GM21367 (cell line): ENCODE measurements around the gene CASQ2.

Source experiments
- ATAC-seq: cut with Tn5 transposase; IDR thresholded peaks from one replicate; pipeline ENCODE4 v1.9.1; 2021; ENCODE audit not compliant: unreplicated experiment

CASQ2 gene

GRCh38 chr1:115732316-115732715, 36.2 kb downstream of the CASQ2 start:
- no peak for ATAC-seq

DNA sequence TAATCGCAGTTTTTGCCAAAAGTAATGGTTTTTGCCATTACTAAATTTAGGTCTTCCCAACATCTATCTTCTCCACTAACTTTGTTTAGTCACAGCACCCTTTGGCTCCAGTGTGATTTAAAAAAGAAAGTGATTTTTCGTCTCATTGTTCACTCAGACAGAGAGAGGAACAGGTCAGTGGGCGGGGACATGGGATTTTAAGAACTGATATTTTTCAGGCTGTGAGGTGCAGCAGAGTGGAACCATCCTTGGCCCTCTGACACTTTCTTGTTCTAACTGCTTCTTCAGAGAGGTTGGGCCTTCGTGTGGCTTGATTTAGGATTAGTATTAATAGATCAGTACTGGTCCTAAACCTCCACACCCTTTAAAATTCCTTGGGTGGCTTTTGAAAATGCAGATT, 38.8 kb downstream of the CASQ2 start:
- peak; percentile 97 for ATAC-seq

DNA sequence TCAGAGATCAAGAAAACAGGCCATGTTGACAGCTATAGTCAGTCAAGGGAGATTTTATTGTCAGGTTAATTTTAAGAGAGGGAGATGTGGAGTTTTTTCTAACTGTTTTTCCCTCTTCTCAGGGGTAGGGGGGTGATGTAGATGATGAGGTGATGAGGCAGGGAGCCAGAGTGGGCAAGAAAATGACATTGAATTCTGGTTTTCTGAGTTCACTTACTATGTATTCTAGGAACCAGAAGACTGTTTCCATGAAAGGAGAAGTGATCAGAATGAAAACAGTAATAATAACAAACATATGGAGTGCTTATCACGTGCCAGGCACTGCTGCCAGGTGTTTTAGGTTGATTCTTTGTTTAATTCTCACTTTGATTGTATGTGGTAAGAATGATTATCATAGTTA, 40.2 kb downstream of the CASQ2 start:
- ATAC-seq, result no peak

DNA sequence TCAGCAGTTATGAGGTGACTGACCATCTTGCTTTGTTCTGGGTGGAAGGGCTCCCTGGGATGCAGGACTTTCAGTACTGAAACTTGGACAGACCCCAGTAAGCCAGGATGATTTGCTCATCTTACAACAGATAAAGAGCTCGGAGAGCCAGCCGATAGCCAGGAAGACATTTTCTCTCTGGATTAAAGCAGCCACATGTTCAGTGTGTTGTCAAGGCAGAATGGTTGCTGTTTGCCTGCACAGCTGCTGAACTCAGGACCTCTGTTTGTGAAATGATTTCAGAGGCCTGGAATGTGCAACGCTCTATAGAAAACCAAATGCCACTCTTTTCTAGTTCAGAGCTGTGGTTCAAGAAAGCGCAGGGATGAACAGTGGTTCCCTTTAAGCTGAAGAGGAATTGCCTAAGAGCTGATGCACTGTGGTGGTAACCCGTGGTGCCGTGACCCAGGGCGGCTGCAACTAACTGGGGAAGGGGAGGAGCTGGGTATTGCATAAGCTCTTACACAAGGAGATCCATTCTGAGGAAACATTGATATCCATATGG, 40.7 kb downstream of the CASQ2 start:
- ATAC-seq, result no peak

DNA sequence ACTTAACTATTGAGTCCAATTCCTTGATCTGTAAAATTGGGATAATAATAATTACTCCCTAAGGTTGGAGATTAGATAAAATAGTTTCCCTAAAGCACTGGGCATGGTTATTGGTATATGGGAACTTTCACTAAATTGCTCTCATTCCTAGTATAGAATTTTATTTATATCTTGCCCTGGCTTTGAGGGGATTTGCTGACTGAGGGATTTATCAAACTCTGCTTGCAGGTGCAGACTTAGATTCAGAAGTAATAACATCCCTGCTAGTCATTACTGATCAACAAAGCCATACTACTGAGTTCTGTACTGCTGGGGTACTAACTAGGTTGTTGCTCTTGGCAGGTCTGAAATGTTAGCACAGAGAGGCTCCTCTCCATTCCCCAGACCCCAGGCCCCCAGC, 41.9 kb downstream of the CASQ2 start:
- ATAC-seq, result no peak

DNA sequence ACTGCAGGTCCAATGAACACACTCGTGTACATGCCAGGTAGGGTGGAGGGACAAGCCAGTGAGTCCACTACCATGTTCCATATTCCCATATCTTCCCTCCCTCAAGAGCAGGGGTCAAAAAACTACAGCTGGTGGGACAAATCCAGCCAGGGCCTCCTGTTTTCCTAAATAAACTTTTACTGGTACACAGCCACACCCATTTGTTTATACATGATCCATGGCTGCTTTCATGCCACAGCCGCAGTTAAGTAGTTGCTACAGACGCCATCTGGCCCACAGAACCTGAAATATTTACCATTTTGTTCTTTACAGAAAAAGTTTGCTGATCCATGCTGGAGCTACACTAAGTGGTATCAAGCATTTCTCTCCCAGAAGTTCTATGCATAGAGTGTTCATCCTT, 42.4 kb downstream of the CASQ2 start:
- no peak for ATAC-seq

GRCh38 chr1:115725600-115725999, 42.9 kb downstream of the CASQ2 start:
- no peak for ATAC-seq

GRCh38 chr1:115723756-115724155, 44.8 kb downstream of the CASQ2 start:
- no peak for ATAC-seq

DNA sequence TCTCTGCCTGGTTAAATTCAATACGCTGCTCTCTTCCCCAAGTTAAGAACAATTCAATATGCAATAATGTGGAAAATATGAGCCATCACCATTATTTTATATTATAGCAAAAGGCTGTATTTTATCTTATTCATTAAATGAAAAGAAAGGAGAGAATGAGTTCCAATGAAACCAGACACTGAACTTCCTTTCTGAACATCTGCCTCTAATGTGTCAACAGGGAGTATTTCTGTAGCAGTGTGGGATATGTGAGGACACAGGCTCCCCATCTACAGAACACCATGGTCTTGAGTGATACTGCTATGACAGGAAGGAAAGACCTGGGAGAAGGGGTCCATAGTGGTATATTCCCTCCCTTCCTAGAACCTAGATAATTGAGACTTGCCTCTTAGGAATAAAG, 46.3 kb downstream of the CASQ2 start:
- no peak for ATAC-seq

GRCh38 chr1:115719285-115719684, 49.2 kb downstream of the CASQ2 start:
- no peak for ATAC-seq

DNA sequence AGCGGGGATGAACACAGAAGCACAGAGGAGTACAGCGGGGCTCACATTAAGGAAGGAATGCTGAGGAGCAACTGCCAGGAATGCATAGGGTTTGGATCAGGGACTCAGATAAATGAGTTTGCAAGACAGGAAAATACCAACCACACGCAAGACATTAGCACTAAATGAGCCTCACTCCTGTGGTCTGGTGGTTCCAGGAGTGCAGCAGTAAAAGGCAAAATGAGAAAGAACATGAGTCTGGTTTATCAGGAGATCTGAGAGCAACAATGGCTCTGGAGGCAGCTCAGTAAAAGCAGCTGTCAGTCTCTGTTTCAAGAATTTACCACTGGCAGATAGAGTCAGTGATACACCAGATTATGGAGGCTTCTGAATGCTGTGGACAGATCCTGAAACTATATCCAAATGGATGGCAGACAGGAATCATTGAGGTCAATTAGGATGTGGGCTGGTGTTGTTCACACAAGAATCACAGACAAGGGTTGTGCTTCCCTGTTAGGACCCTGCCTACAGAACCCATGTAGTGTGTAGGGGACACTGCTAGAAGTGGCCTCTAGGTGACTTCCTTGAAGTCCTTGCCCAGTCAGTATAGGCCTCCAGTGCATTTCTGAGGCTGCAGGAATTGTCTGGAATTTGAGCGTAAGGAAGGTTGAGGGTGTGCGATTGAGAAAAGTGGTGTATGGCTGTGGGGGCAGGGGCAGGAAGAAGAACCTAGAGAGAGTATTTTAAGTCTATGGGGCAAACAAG, 50.3 kb downstream of the CASQ2 start:
- ATAC-seq, result no peak

- ATAC-seq, result no peak
Measured at GRCh38 chr1:115717541-115717940, 51.0 kb downstream of the CASQ2 start.

DNA sequence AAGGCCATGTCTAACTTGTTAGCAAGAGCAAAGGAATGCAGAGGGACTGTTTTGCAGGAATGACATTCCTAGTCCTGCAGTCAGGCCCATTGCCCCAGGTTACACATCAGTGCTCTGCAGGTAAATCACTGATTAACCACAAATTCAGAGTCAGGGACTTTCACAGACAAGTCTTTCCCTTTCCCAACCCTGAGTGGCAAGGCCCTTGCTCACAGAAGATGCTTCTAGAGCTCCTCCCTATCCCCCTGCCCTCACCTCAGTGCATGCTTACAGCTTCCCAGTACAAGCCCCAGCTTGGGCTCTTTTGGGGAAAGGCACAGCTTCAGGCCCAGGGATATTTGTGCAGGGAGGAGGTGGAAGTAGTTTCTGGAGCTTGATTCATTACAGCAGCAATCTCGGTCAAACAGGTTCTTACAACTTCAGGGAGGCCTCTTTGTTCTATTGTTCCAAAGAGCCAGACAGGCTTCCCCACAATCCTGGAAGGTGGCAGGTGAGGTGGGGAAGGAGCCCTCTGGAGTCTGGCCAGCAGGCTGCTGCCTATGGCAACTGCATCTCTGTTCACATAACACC, 53.9 kb downstream of the CASQ2 start:
- ATAC-seq, result no peak

DNA sequence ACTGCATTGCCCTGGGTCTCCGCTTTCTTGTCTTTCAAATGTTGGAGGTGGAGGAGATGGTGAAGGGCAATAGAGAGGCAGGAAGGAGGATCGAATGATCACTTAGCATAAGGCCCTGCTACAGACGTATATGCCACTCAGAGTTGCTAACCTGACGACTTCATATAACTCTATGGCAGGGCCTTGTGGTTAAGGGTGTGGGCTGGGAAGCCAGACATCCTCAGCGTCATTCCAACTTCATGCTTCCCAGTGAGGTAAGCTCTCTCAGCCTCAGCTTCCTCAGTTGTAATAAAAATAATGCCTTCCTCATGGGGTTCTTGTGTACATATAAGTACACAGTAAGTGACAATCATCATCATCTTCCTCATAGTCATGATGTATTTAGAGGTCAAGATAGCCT, 54.6 kb downstream of the CASQ2 start:
- no peak for ATAC-seq

DNA sequence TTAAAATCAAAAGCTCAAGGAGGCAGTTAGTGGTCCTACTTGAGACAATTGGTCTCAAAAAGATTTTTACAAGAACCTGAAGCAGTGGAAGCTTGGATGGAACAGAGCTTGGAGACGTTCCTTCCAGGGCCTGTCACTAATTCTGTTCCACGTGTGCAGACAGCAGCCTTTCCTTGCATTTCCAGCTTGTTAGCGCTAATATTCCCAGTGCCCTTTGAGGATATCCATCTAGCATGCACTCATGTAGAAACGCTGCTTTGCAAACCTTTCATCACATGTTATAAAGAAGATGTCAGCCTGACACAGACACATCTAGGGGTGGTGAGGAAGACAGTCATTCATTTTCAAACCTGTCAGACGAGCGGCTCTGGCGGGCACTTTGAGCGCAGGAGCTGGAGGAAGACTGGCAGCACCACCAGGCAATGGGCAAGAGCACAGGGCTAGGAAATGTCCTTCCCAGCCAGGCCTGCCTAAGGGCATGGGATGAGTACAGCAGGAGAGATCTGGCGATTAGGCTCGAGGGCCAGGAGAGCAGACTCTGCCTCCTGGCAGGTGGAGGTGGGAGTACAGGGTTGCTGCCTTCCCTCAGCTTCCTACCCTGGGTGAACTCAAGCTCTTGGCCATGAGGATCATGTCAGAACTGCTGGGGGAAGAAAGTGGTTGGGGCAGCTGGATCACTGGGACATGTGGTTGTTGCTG, 55.5 kb downstream of the CASQ2 start:
- ATAC-seq, result no peak

GRCh38 chr1:115710859-115711624, 57.5 kb downstream of the CASQ2 start:
- ATAC-seq, result no peak

GRCh38 chr1:115706587-115707425, 61.7 kb downstream of the CASQ2 start:
- ATAC-seq, result no peak

DNA sequence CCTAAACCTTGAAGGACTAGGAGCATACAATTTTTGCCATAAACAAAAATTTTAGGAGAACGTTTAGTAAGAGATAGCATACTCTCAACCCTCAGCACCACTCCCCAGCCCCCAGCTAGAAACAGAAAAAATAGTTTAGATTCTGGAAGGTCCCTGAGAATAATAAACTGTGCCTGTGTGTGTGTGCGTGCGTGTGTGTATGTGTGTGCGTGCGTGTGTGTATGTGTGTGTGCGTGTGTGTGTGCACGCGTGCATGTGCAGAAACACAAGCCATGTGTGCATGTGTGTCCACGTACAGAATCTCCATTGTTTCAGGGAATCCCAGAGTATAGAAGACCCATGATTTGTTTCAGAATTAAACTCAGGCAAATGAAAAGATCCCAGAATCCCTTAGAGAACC, 62.6 kb downstream of the CASQ2 start:
- no peak for ATAC-seq

DNA sequence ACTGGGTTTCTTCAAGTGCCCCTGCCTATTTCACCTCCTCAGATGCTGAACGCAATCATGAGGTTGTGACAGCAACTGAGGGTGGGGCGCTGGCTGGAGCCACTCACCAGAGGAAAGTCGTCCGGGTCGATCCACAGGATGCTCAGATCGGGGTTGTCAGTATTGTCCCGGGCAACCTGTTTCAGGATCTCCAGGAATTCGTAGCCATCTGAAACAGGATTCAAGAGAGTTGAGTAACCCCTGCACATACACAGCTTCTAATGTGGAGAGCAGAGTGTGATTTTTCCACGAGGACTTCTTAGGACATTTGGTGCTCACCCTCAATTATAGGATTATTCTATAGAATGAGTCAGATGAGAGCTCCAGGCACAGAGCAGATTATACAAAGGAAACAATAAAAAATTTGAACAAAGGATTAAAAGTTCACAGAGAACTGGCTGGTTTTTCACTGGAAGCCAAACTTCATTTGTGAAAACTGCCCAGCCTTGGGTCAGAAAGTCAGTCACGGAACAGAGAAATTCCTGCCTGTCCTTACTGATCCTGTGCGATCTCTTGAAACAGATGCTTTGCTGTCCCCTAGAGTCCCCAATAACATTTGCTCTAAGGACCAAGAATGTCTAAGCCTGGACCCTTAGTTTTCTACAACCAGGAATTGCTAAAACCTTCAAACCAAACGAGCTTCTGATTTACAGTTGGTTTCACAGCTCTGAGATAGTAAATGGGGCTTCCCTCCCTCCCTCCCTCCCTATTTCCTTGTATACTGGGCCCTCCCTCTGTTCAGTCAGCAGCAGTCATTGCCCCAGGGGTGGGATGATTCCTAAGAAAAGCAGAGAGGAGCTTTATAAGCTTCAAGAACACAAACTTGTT, 63.2 kb downstream of the CASQ2 start:
- no peak for ATAC-seq

DNA sequence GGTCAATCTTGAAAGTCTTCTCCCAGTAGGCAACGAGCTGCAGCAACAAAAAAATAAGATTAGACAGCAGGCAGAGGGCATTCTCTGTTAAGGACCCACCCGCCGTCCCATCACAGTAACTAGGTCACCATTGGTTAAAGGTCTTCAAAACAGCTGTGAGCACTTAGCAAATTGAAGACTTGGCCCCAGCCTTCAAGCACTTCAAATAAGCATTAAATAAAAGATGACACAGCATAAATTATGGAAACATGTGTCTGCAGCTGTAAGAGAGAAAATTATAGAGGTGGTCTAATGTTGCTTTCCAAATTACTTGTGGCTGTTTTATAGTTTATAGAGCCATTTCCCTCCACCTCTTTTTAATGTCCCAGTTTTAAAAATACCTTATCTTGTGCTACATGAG, 65.6 kb downstream of the CASQ2 start:
- ATAC-seq, result no peak
